K562 (cell line): Measurements from ENCODE around the gene OR4N5. TPM values are rescaled to one million over a fixed set of nuclear protein-coding genes. Genes with fewer than 3 reads are reported as not detected.

Experiments
- ATF6 ChIP-seq: sonication (generic); formaldehyde crosslinking; IDR thresholded peaks from 2 replicates; pipeline ENCODE4 v1.4.0; 2020; ENCODE audit warnings: mild to moderate bottlenecking, missing genetic modification reagents
- CBFA2T3 ChIP-seq: fragments of 450-650 bp; IDR thresholded peaks from 2 replicates; pipeline ENCODE4 v1.6.1; 2017
- GABPB2 ChIP-seq: fragments of 250-450 bp; sonication (Bioruptor Pico); conservative IDR thresholded peaks from 2 replicates; pipeline ENCODE4 v1.5.1; 2021; ENCODE audit warnings: mild to moderate bottlenecking
- HLTF ChIP-seq: fragments of 450-650 bp; IDR thresholded peaks from 2 replicates; pipeline ENCODE4 v1.6.1; 2016
- KLF13 ChIP-seq: fragments of 450-650 bp; IDR thresholded peaks from 2 replicates; pipeline ENCODE4 v1.6.1; 2016; ENCODE audit warnings: missing genetic modification characterization, low read depth, mild to moderate bottlenecking, missing compliant biosample characterization, moderate library complexity, borderline replicate concordance
- MAZ ChIP-seq, 2 experiments: fragments of 450-650 bp in 1 of 2; sonication (generic) in 1 of 2; formaldehyde crosslinking; IDR thresholded peaks in 1 of 2; conservative IDR thresholded peaks in 1 of 2; 2 replicates each; pipeline versions ENCODE4 v1.4.0 to v1.5.0; 2020; ENCODE audit warnings: mild to moderate bottlenecking in 1 of 2, missing genetic modification reagents in 1 of 2
- MTA2 ChIP-seq: fragments of 450-650 bp; IDR thresholded peaks from 2 replicates; pipeline ENCODE4 v1.6.1; 2016; ENCODE audit warnings: low read depth
- NFIC ChIP-seq: fragments of 450-650 bp; IDR thresholded peaks from 2 replicates; pipeline ENCODE4 v1.6.1; 2017; ENCODE audit warnings: mild to moderate bottlenecking, inconsistent platforms
- SMAD4 ChIP-seq: fragments of 250-450 bp; sonication (Bioruptor Pico); conservative IDR thresholded peaks from 2 replicates; pipeline ENCODE4 v1.8.0; 2021; ENCODE audit warnings: inconsistent platforms, mild to moderate bottlenecking, moderate library complexity
- YY1 ChIP-seq, 3 experiments: IDR thresholded peaks; 2 replicates each; pipeline ENCODE4 v1.6.1; 2011; ENCODE audit warnings: low read length in 2 of 3, mild to moderate bottlenecking in 2 of 3, moderate library complexity in 2 of 3, borderline replicate concordance in 1 of 3, control low read depth in 1 of 3, low read depth in 1 of 3; ENCODE audit not compliant: insufficient read depth in 3 of 3, insufficient replicate concordance in 2 of 3, control insufficient read depth in 1 of 3, insufficient read length in 1 of 3; ENCODE audit errors: extremely low read depth in 1 of 3
- ZFX ChIP-seq: sonication (generic); formaldehyde crosslinking; IDR thresholded peaks from 2 replicates; pipeline ENCODE4 v1.8.0; 2022; ENCODE audit warnings: mild to moderate bottlenecking, missing genetic modification reagents, moderate library complexity
- ZNF253 ChIP-seq: fragments of 250-450 bp; sonication (Bioruptor Pico); conservative IDR thresholded peaks from 2 replicates; pipeline ENCODE4 v1.6.1; 2021; ENCODE audit warnings: mild to moderate bottlenecking
- polyA plus RNA-seq, 8 experiments: library from polyadenylated mRNA; depleted of rRNA in 4 of 8; stranded (reverse) in 5 of 8; unstranded in 3 of 8; fragments of >200 nt; fragmentation: Nextera tagmentation in 2 of 8; fragmentation: Illumina TruSeq in 1 of 8; extraction: Ambion mirVana in 2 of 8; extraction: Trizol in 1 of 8; gene quantifications; 2 replicates each; pipeline versions ENCODE4 v1.2.1 to v1.2.3, GENCODE V29; 2011 to 2014; ENCODE audit warnings: inconsistent platforms in 1 of 8, missing spikeins in 1 of 8
- total RNA-seq, 7 experiments: library from RNA; depleted of rRNA in 6 of 7; stranded (reverse); fragments of >200 nt in 6 of 7; fragmentation: Illumina TruSeq in 2 of 7; extraction: Trizol in 2 of 7; gene quantifications; 2 replicates each; pipeline versions ENCODE4 v1.2.1 to v1.2.3, GENCODE V29; 2011 to 2021; ENCODE audit warnings: low replicate concordance in 1 of 7
- TF ChIP-seq, protein P1 (sequence below): fragments of 450-650 bp; IDR thresholded peaks from 2 replicates; pipeline ENCODE4 v1.6.1; 2016; ENCODE audit warnings: mild to moderate bottlenecking
- TF ChIP-seq, protein P2 (sequence below): sonication (generic); formaldehyde crosslinking; IDR thresholded peaks from 2 replicates; pipeline ENCODE4 v1.8.0; 2022; ENCODE audit warnings: mild to moderate bottlenecking, missing genetic modification reagents

OR4N5 gene
- total and polyA plus RNA-seq, 9 of the 15 experiments (the other 6 are each of a cell fraction or from before 2014, with no cell fraction given): not detected

GRCh38 chr14:20164462-20164861 lies 25.8 kb downstream of the OR4N5 start (continued):
- TF ChIP-seq YY1 (IDR thresholded peaks at IDR 0.05; ENCODE audit: borderline replicate concordance in 1 of 3, control insufficient read depth in 1 of 3, extremely low read depth in 1 of 3, insufficient read depth in 3 of 3, insufficient read length in 1 of 3, insufficient replicate concordance in 2 of 3, low read depth in 1 of 3, low read length in 2 of 3): no peak
- TF ChIP-seq, protein P1, sequence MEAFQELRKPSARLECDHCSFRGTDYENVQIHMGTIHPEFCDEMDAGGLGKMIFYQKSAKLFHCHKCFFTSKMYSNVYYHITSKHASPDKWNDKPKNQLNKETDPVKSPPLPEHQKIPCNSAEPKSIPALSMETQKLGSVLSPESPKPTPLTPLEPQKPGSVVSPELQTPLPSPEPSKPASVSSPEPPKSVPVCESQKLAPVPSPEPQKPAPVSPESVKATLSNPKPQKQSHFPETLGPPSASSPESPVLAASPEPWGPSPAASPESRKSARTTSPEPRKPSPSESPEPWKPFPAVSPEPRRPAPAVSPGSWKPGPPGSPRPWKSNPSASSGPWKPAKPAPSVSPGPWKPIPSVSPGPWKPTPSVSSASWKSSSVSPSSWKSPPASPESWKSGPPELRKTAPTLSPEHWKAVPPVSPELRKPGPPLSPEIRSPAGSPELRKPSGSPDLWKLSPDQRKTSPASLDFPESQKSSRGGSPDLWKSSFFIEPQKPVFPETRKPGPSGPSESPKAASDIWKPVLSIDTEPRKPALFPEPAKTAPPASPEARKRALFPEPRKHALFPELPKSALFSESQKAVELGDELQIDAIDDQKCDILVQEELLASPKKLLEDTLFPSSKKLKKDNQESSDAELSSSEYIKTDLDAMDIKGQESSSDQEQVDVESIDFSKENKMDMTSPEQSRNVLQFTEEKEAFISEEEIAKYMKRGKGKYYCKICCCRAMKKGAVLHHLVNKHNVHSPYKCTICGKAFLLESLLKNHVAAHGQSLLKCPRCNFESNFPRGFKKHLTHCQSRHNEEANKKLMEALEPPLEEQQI: 0 out of 2 replicates have a peak, but pooled peaks have one; percentile 34
- no peak for TF ChIP-seq ZNF253
- TF ChIP-seq GABPB2 (CRISPR knock-in tag): no peak
- no peak for TF ChIP-seq MTA2
- TF ChIP-seq KLF13 (tag): no peak
- TF ChIP-seq HLTF: 0 out of 2 replicates have a peak, but pooled peaks have one; percentile 33
- no peak for TF ChIP-seq CBFA2T3
- no peak for TF ChIP-seq NFIC
- TF ChIP-seq ATF6 (CRISPR knock-in tag): no peak
- TF ChIP-seq ZFX (CRISPR knock-in tag): no peak
- no peak for TF ChIP-seq MAZ (CRISPR knock-in tag; conservative IDR thresholded peaks at IDR 0.05 in 1 of 2, IDR thresholded peaks at IDR 0.05 in 1 of 2)
- TF ChIP-seq, protein P2, sequence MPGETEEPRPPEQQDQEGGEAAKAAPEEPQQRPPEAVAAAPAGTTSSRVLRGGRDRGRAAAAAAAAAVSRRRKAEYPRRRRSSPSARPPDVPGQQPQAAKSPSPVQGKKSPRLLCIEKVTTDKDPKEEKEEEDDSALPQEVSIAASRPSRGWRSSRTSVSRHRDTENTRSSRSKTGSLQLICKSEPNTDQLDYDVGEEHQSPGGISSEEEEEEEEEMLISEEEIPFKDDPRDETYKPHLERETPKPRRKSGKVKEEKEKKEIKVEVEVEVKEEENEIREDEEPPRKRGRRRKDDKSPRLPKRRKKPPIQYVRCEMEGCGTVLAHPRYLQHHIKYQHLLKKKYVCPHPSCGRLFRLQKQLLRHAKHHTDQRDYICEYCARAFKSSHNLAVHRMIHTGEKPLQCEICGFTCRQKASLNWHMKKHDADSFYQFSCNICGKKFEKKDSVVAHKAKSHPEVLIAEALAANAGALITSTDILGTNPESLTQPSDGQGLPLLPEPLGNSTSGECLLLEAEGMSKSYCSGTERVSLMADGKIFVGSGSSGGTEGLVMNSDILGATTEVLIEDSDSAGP (CRISPR knock-in tag): no peak
- TF ChIP-seq SMAD4 (CRISPR knock-in tag): no peak
